CD14-positive monocyte (primary cell): ENCODE results near the gene OSBPL9. TPM values are rescaled to one million over a fixed set of nuclear protein-coding genes. Genes with fewer than 3 reads are reported as not detected.
A peak's percentile ranks its signal among the peaks of the same experiment; 100 is the strongest.

Experiments
- DNase-seq, 3 donors: peaks; one replicate each; pipeline ENCODE4 v3.0.0-alpha.2; 2011 to 2022
- H2AFZ ChIP-seq: 2 replicates; pipeline ENCODE4 v1.6.0; 2012; ENCODE audit warnings: mild to moderate bottlenecking, low read depth, low read length, inconsistent platforms; ENCODE audit not compliant: insufficient read depth, poor library complexity, severe bottlenecking
- H3K27ac ChIP-seq, 2 donors: 1 replicate in 1 of 2; 2 replicates in 1 of 2; pipeline ENCODE4 v1.5.1; 2012 to 2013; ENCODE audit warnings: low read length in 2 of 2, control low read depth in 1 of 2, inconsistent platforms in 1 of 2, low read depth in 1 of 2, mild to moderate bottlenecking in 1 of 2
- H3K27me3 ChIP-seq, 2 donors: one replicate each; pipeline versions ENCODE4 v1.6.0 to v1.6.1; 2011 to 2013; ENCODE audit warnings: low read length in 2 of 2; ENCODE audit not compliant: control insufficient read depth in 2 of 2, insufficient read depth in 2 of 2
- H3K36me3 ChIP-seq, 2 donors: replicated peaks in 1 of 2; 1 replicate in 1 of 2; 2 replicates in 1 of 2; pipeline versions ENCODE4 v1.5.1 to v1.6.1; 2012 to 2013; ENCODE audit warnings: low read length in 2 of 2, control low read depth in 1 of 2, inconsistent platforms in 1 of 2, mild to moderate bottlenecking in 1 of 2; ENCODE audit not compliant: insufficient read depth in 2 of 2, control insufficient read depth in 1 of 2
- H3K4me1 ChIP-seq, 2 donors: 1 replicate in 1 of 2; 2 replicates in 1 of 2; pipeline versions ENCODE4 v1.5.1 to v1.6.1; 2012 to 2013; ENCODE audit warnings: low read length in 2 of 2, control low read depth in 1 of 2, inconsistent platforms in 1 of 2, mild to moderate bottlenecking in 1 of 2, moderate library complexity in 1 of 2; ENCODE audit not compliant: insufficient read depth in 2 of 2, control insufficient read depth in 1 of 2
- H3K4me2 ChIP-seq: replicated peaks from 2 replicates; pipeline ENCODE3; 2012; ENCODE audit warnings: low read length, moderate library complexity, mild to moderate bottlenecking; ENCODE audit not compliant: poor library complexity, severe bottlenecking; ENCODE audit errors: extremely low read depth
- H3K4me3 ChIP-seq, 3 experiments: fragments of 200-600 bp in 1 of 3; sonication (generic) in 1 of 3; replicated peaks in 1 of 3; 1 replicate in 2 of 3; 2 replicates in 1 of 3; pipeline ENCODE4 v1.5.1; 2011 to 2013; ENCODE audit warnings: low read length in 3 of 3, mild to moderate bottlenecking in 3 of 3, control low read depth in 2 of 3, low read depth in 2 of 3, inconsistent platforms in 1 of 3, moderate library complexity in 1 of 3
- H3K79me2 ChIP-seq: 2 replicates; pipeline ENCODE4 v1.6.0; 2012; ENCODE audit warnings: mild to moderate bottlenecking, control low read depth, inconsistent platforms, low read length, moderate library complexity; ENCODE audit not compliant: insufficient read depth
- H3K9ac ChIP-seq: 2 replicates; pipeline ENCODE4 v1.6.0; 2017; ENCODE audit warnings: low read length, mild to moderate bottlenecking; ENCODE audit not compliant: insufficient read depth, poor library complexity, severe bottlenecking
- H3K9me3 ChIP-seq, 2 donors: replicated peaks in 1 of 2; 1 replicate in 1 of 2; 2 replicates in 1 of 2; pipeline versions ENCODE4 v1.5.1 to v1.6.1; 2012 to 2013; ENCODE audit warnings: low read length in 2 of 2, control low read depth in 1 of 2; ENCODE audit not compliant: control insufficient read depth in 1 of 2, insufficient read depth in 1 of 2
- H4K20me1 ChIP-seq: 2 replicates; pipeline ENCODE4 v1.6.0; 2012; ENCODE audit warnings: mild to moderate bottlenecking, low read length, control low read depth, moderate library complexity; ENCODE audit not compliant: insufficient read depth
- H3K27ac Mint-ChIP-seq, 7 donors: one replicate each; pipeline ENCODE4 v1.8.0; 2020; ENCODE audit warnings: mild to moderate bottlenecking in 7 of 7, mixed read lengths in 7 of 7, moderate library complexity in 6 of 7, inconsistent platforms in 2 of 7
- H3K27me3 Mint-ChIP-seq, 3 donors: one replicate each; pipeline ENCODE4 v1.8.0; 2021 to 2022; ENCODE audit warnings: low read depth in 3 of 3, mild to moderate bottlenecking in 3 of 3, mixed read lengths in 3 of 3, moderate library complexity in 3 of 3, inconsistent platforms in 1 of 3
- H3K36me3 Mint-ChIP-seq, 2 donors: one replicate each; pipeline ENCODE4 v1.8.0; 2020; ENCODE audit warnings: mixed read lengths in 2 of 2, inconsistent platforms in 1 of 2, mild to moderate bottlenecking in 1 of 2
- H3K4me1 Mint-ChIP-seq: one replicate; pipeline ENCODE4 v1.8.0; 2020; ENCODE audit warnings: mild to moderate bottlenecking, mixed read lengths
- H3K4me3 Mint-ChIP-seq, 2 donors: one replicate each; pipeline ENCODE4 v1.8.0; 2020; ENCODE audit warnings: mild to moderate bottlenecking in 2 of 2, mixed read lengths in 2 of 2, moderate library complexity in 1 of 2
- H3K9me3 Mint-ChIP-seq, 7 donors: one replicate each; pipeline ENCODE4 v1.8.0; 2020 to 2022; ENCODE audit warnings: mixed read lengths in 7 of 7, mild to moderate bottlenecking in 6 of 7, moderate library complexity in 6 of 7, inconsistent platforms in 2 of 7
- CTCF ChIP-seq: fragments of 200-600 bp; IDR thresholded peaks from one replicate; pipeline ENCODE4 v1.8.0; 2022; ENCODE audit warnings: antibody characterized with exemption, mild to moderate bottlenecking
- WGBS: methylation state at CpG from one replicate; pipeline ENCODE4 v1.1.5; 2013; ENCODE audit warnings: missing lambda C conversion rate; ENCODE audit not compliant: insufficient coverage; 5-methylcytosine and 5-hydroxymethylcytosine counted together
- intact Hi-C, 2 donors: fragments of 100-400 bp; cut with micrococcal nuclease; formaldehyde crosslinking; loops; one replicate each; pipeline versions ENCODE4 v1.15.0 to v1.15.1; 2023
- polyA plus RNA-seq, 3 donors: library from polyadenylated mRNA; depleted of rRNA in 1 of 3; unstranded in 2 of 3; stranded (reverse) in 1 of 3; fragments of 300-500 nt in 2 of 3; fragments of >200 nt in 1 of 3; fragmentation: Illumina TruSeq in 2 of 3; gene quantifications; 1 replicate in 2 of 3; 2 replicates in 1 of 3; pipeline ENCODE4 v1.2.3, GENCODE V29; 2012 to 2021

Gene OSBPL9
- polyA plus RNA-seq, 3 donors: 22.2 to 41.4 (median 31.3) TPM

GRCh38 chr1:51708911-51709760, 92.2 kb downstream of the OSBPL9 start:
- Histone ChIP-seq H3K9ac (no peak overlapping the region), H3K4me1 (no peaks in the 10 kb centered on the region), H3K9me3 (no peaks in the 10 kb centered on the region), H3K27ac (no peak overlapping the region), H3K4me3 (no peak overlapping the region), H4K20me1 (peaks cover 56% of the 10 kb centered on the region), H3K27me3 (no peaks in the 10 kb centered on the region), H3K4me2 (no peak overlapping the region), H3K36me3 (peaks cover 0 to 9% of the 10 kb centered on the region in 2 donors), H2AFZ (no peak overlapping the region), H3K79me2 (peaks cover 26% of the 10 kb centered on the region)
- intact Hi-C loops: no loop called here
- Mint-ChIP-seq H3K4me3 (no peak overlapping the region), H3K9me3 (peaks cover 0 to 3% (median 0%) of the 10 kb centered on the region in 7 donors), H3K36me3 (peaks cover 5 to 7% of the 10 kb centered on the region in 2 donors), H3K27ac (peak overlapping the region in 1 of 7 donors; percentile 8), H3K27me3 (peaks cover 0 to 2% (median 0%) of the 10 kb centered on the region in 3 donors), H3K4me1 (no peaks in the 10 kb centered on the region)
- 97% methylated on average over 15 of the region's 15 CpGs for WGBS
- TF ChIP-seq CTCF: no peak
- DNase-seq: no peak

DNA sequence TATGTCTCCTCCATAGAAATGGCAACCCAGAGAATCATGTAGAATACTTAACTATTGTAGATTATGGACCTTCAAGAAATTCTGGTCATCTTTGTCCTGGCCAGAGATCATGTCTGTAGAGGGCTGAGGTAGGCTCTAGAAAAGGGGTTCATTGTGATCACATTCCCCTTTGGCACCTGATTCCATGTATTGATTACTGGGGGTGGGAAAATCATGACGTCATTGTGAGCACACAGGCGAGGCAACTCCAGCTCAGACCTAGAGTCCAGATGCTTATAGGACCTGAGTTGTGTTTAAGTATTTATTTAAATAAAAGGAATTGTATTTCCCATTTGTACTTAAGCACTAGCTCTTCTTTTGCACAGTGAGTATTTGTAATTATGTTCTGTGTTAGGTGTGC, 93.1 kb downstream of the OSBPL9 start:
- Histone ChIP-seq H3K27me3 (no peaks in the 10 kb centered on the region), H2AFZ (no peak overlapping the region), H3K4me2 (no peak overlapping the region), H3K27ac (no peak overlapping the region), H3K4me3 (no peak overlapping the region), H3K4me1 (no peaks in the 10 kb centered on the region), H3K79me2 (peaks cover 26% of the 10 kb centered on the region), H3K9me3 (no peaks in the 10 kb centered on the region), H3K9ac (no peak overlapping the region), H4K20me1 (peaks cover 57% of the 10 kb centered on the region), H3K36me3 (peaks cover 3 to 17% of the 10 kb centered on the region in 2 donors)
- no peak for TF ChIP-seq CTCF
- H3K27ac Mint-ChIP-seq: peak overlapping the region in 2 of 7 donors; percentile 14 to 51
- intact Hi-C loops: loop anchor here in 1 of 2 donors (10.0 kb wide), 1 partner anchor 65 kb away; no protein-coding TSS in a partner anchor
- H3K4me1 Mint-ChIP-seq: no peaks in the 10 kb centered on the region
- peaks cover 0 to 3% (median 0%) of the 10 kb centered on the region in 7 donors for H3K9me3 Mint-ChIP-seq
- no CpG with 5 or more reads among the region's 2 CpGs for WGBS
- no peak overlapping the region for H3K4me3 Mint-ChIP-seq
- peaks cover 0 to 2% (median 0%) of the 10 kb centered on the region in 3 donors for H3K27me3 Mint-ChIP-seq
- H3K36me3 Mint-ChIP-seq: peaks cover 9 to 13% of the 10 kb centered on the region in 2 donors
- DNase-seq: no peak
